HepG2 (cell line): Measurements from ENCODE around the gene PHKG2. TPM values are rescaled to one million over a fixed set of nuclear protein-coding genes. Genes with fewer than 3 reads are reported as not detected.

Experiments
- ARID5B ChIP-seq: IDR thresholded peaks from 2 replicates; pipeline ENCODE4 v1.4.0; 2020; ENCODE audit warnings: mild to moderate bottlenecking, missing genetic modification reagents
- DNMT1 ChIP-seq: sonication (generic); formaldehyde crosslinking; IDR thresholded peaks from 2 replicates; pipeline ENCODE4 v1.5.1; 2020; ENCODE audit warnings: mild to moderate bottlenecking, missing genetic modification reagents
- EEA1 ChIP-seq: sonication (generic); formaldehyde crosslinking; IDR thresholded peaks from 2 replicates; pipeline ENCODE4 v1.5.1; 2020; ENCODE audit warnings: mild to moderate bottlenecking, missing genetic modification reagents, borderline replicate concordance
- FUBP1 ChIP-seq: sonication (generic); formaldehyde crosslinking; IDR thresholded peaks from 2 replicates; pipeline ENCODE4 v1.5.1; 2020; ENCODE audit warnings: missing genetic modification reagents, mild to moderate bottlenecking, borderline replicate concordance
- HDAC2 ChIP-seq: sonication (generic); formaldehyde crosslinking; IDR thresholded peaks from 2 replicates; pipeline ENCODE4 v1.4.0; 2020; ENCODE audit warnings: missing genetic modification reagents
- ISL2 ChIP-seq: sonication (generic); formaldehyde crosslinking; IDR thresholded peaks from 2 replicates; pipeline ENCODE4 v1.5.0; 2020; ENCODE audit warnings: missing genetic modification reagents
- MXD3 ChIP-seq: IDR thresholded peaks from 2 replicates; pipeline ENCODE4 v1.6.1; 2016; ENCODE audit warnings: mild to moderate bottlenecking, missing biosample characterization, missing genetic modification reagents
- MYPOP ChIP-seq: sonication (generic); formaldehyde crosslinking; IDR thresholded peaks from 2 replicates; pipeline ENCODE4 v1.8.1; 2023; ENCODE audit warnings: mild to moderate bottlenecking, moderate library complexity, missing genetic modification reagents
- NCOA1 ChIP-seq: sonication (generic); formaldehyde crosslinking; IDR thresholded peaks from 2 replicates; pipeline ENCODE4 v1.9.0; 2021; ENCODE audit warnings: missing genetic modification reagents
- NFKBIZ ChIP-seq: IDR thresholded peaks from 2 replicates; pipeline ENCODE4 v1.6.1; 2018; ENCODE audit warnings: missing genetic modification reagents, missing compliant biosample characterization
- PHF21A ChIP-seq: sonication (generic); formaldehyde crosslinking; IDR thresholded peaks from 2 replicates; pipeline ENCODE4 v1.5.0; 2020; ENCODE audit warnings: mild to moderate bottlenecking, missing genetic modification reagents
- POLR2AphosphoS2 ChIP-seq: IDR thresholded peaks from 2 replicates; pipeline ENCODE4 v1.6.1; 2011; ENCODE audit warnings: low read depth, low read length, improper control_type of control experiment
- SNRNP70 ChIP-seq: fragments of 200-400 bp; formaldehyde crosslinking; IDR thresholded peaks from 2 replicates; pipeline ENCODE4 v1.6.1; 2017; ENCODE audit warnings: mild to moderate bottlenecking, low read depth, low read length, moderate library complexity
- SRY ChIP-seq: sonication (generic); formaldehyde crosslinking; IDR thresholded peaks from 2 replicates; pipeline ENCODE4 v1.8.0; 2022; ENCODE audit warnings: mild to moderate bottlenecking, missing genetic modification reagents
- ZBTB38 ChIP-seq: sonication (generic); formaldehyde crosslinking; IDR thresholded peaks from 2 replicates; pipeline ENCODE4 v1.5.1; 2020; ENCODE audit warnings: mild to moderate bottlenecking, missing genetic modification reagents
- ZKSCAN8 ChIP-seq: IDR thresholded peaks from 2 replicates; pipeline ENCODE4 v1.6.1; 2016; ENCODE audit warnings: borderline replicate concordance, missing genetic modification reagents, missing compliant biosample characterization
- ZNF337 ChIP-seq: sonication (generic); formaldehyde crosslinking; IDR thresholded peaks from 2 replicates; pipeline ENCODE4 v1.5.1; 2020; ENCODE audit warnings: missing genetic modification reagents, low read depth, mild to moderate bottlenecking, borderline replicate concordance
- ZNF382 ChIP-seq: sonication (generic); formaldehyde crosslinking; IDR thresholded peaks from 2 replicates; pipeline ENCODE4 v1.5.0; 2020; ENCODE audit warnings: missing genetic modification reagents, mild to moderate bottlenecking, borderline replicate concordance
- polyA plus RNA-seq, 8 experiments: library from polyadenylated mRNA; depleted of rRNA in 3 of 8; stranded (reverse) in 7 of 8; unstranded in 1 of 8; fragments of >200 nt; fragmentation: Illumina TruSeq in 4 of 8; extraction: Trizol in 4 of 8; gene quantifications; 2 replicates each; pipeline versions ENCODE4 v1.2.1 to v1.2.3, GENCODE V29; 2011 to 2016; ENCODE audit warnings: low read depth in 4 of 8, missing spikeins in 1 of 8, mixed read lengths in 1 of 8; ENCODE audit not compliant: insufficient read depth in 1 of 8
- total RNA-seq, 5 experiments: library from RNA; depleted of rRNA; stranded (reverse); fragments of >200 nt; fragmentation: Illumina TruSeq; extraction: Trizol; gene quantifications; 2 replicates each; pipeline ENCODE4 v1.2.3, GENCODE V29; 2016; ENCODE audit warnings: low read depth in 1 of 5

Gene PHKG2
- total and polyA plus RNA-seq, 2 of the 13 experiments (the other 11 are each of a cell fraction or from before 2014, with no cell fraction given): 37.4 to 42.1 TPM

GRCh38 chr16:30747799-30748633, at the start of gene PHKG2 (continued):
- peak; percentile 89; the same call in 1 of the 2 replicates for TF ChIP-seq MXD3 (CRISPR knock-in tag)
- peak; percentile 74; the same call in 1 of the 2 replicates for TF ChIP-seq ZBTB38 (CRISPR knock-in tag)
- no peak for TF ChIP-seq FUBP1 (CRISPR knock-in tag)
- TF ChIP-seq ISL2: no peak; the same call in 1 of the 2 replicates
- TF ChIP-seq SRY: peak; percentile 66; the same call in 1 of the 2 replicates
- TF ChIP-seq SNRNP70: no peak
- no peak for TF ChIP-seq ZNF337 (CRISPR knock-in tag)
- peak; percentile 55 for TF ChIP-seq ARID5B (CRISPR knock-in tag)
- TF ChIP-seq PHF21A (CRISPR knock-in tag): peak; percentile 77
- TF ChIP-seq EEA1 (CRISPR knock-in tag): peak; percentile 80; the same call in 1 of the 2 replicates
- 0 out of 2 replicates have a peak, but pooled peaks have one; percentile 57 for TF ChIP-seq DNMT1 (CRISPR knock-in tag)
- TF ChIP-seq HDAC2: peak; percentile 48; the same call in 1 of the 2 replicates
- no peak for TF ChIP-seq NFKBIZ (CRISPR knock-in tag)
- no peak for TF ChIP-seq ZNF382
- TF ChIP-seq NCOA1 (CRISPR knock-in tag): no peak
- TF ChIP-seq ZKSCAN8 (CRISPR knock-in tag): peak; percentile 46; the same call in 1 of the 2 replicates
- TF ChIP-seq MYPOP (CRISPR knock-in tag): peak; percentile 88
- TF ChIP-seq POLR2AphosphoS2: peak; percentile 70; the same call in 1 of the 2 replicates
